GM12878 (cell line): ENCODE measurements around the gene GPR152. TPM values are rescaled to one million over a fixed set of nuclear protein-coding genes. Genes with fewer than 3 reads are reported as not detected.

Source experiments
- ATF7 ChIP-seq: fragments of 450-650 bp; IDR thresholded peaks from 2 replicates; pipeline ENCODE4 v1.6.1; 2016; ENCODE audit warnings: low read depth, mild to moderate bottlenecking
- CBX5 ChIP-seq: sonication (generic); IDR thresholded peaks from 2 replicates; pipeline ENCODE4 v1.6.1; 2016; ENCODE audit warnings: low read depth, moderate library complexity, mild to moderate bottlenecking, inconsistent platforms
- DPF2 ChIP-seq: fragments of 450-650 bp; IDR thresholded peaks from 2 replicates; pipeline ENCODE4 v1.6.1; 2017; ENCODE audit warnings: mild to moderate bottlenecking
- IKZF1 ChIP-seq: fragments of 450-650 bp; conservative IDR thresholded peaks from 2 replicates; pipeline ENCODE4 v1.6.1; 2017; ENCODE audit warnings: antibody characterized with exemption, mild to moderate bottlenecking
- IRF4 ChIP-seq: IDR thresholded peaks from 2 replicates; pipeline ENCODE4 v1.6.1; 2011; ENCODE audit warnings: low read depth, low read length
- KDM1A ChIP-seq: fragments of 200-600 bp; sonication (generic); IDR thresholded peaks from 2 replicates; pipeline ENCODE4 v1.6.1; 2016; ENCODE audit warnings: borderline replicate concordance
- LARP7 ChIP-seq: fragments of 450-650 bp; IDR thresholded peaks from 2 replicates; pipeline ENCODE4 v1.6.1; 2017; ENCODE audit warnings: mild to moderate bottlenecking
- NBN ChIP-seq: fragments of 450-650 bp; IDR thresholded peaks from 2 replicates; pipeline ENCODE4 v1.6.1; 2016
- NR2C1 ChIP-seq: fragments of 450-650 bp; IDR thresholded peaks from 2 replicates; pipeline ENCODE4 v1.6.1; 2017; ENCODE audit warnings: antibody characterized with exemption, mild to moderate bottlenecking, moderate library complexity
- POU2F2 ChIP-seq: IDR thresholded peaks from 3 replicates; pipeline ENCODE4 v1.6.1; 2011; ENCODE audit warnings: low read depth, mild to moderate bottlenecking, low read length, borderline replicate concordance
- SMARCA5 ChIP-seq: fragments of 450-650 bp; IDR thresholded peaks from 2 replicates; pipeline ENCODE4 v1.6.1; 2017; ENCODE audit warnings: mild to moderate bottlenecking
- SPI1 ChIP-seq: IDR thresholded peaks from 2 replicates; pipeline ENCODE4 v1.6.1; 2011; ENCODE audit warnings: low read depth, mild to moderate bottlenecking, low read length, moderate library complexity, borderline replicate concordance; ENCODE audit not compliant: insufficient read depth
- SREBF2 ChIP-seq: IDR thresholded peaks from 2 replicates; pipeline ENCODE4 v1.6.1; 2012; ENCODE audit warnings: mild to moderate bottlenecking, low read length
- SRF ChIP-seq, 2 experiments: IDR thresholded peaks; 2 replicates each; pipeline ENCODE4 v1.6.1; 2011; ENCODE audit warnings: low read depth in 2 of 2, low read length in 2 of 2, mild to moderate bottlenecking in 1 of 2, moderate library complexity in 1 of 2
- YBX1 ChIP-seq: fragments of 450-650 bp; IDR thresholded peaks from 2 replicates; pipeline ENCODE4 v1.6.1; 2016; ENCODE audit warnings: antibody characterized with exemption
- polyA plus RNA-seq, 11 experiments: library from polyadenylated mRNA; depleted of rRNA in 4 of 11; unstranded in 6 of 11; stranded (reverse) in 5 of 11; fragments of >200 nt; fragmentation: Nextera tagmentation in 4 of 11; fragmentation: Illumina TruSeq in 1 of 11; extraction: Ambion mirVana in 4 of 11; extraction: Trizol in 1 of 11; gene quantifications; 1 replicate in 1 of 11; 2 replicates in 10 of 11; pipeline versions ENCODE4 v1.2.1 to v1.2.3, GENCODE V29; 2011 to 2016; ENCODE audit warnings: inconsistent platforms in 2 of 11, missing spikeins in 2 of 11, low read depth in 1 of 11
- total RNA-seq, 4 experiments: library from RNA; depleted of rRNA in 3 of 4; stranded (reverse); fragments of >200 nt in 3 of 4; fragmentation: Illumina TruSeq in 1 of 4; extraction: Trizol in 1 of 4; gene quantifications; 2 replicates each; pipeline versions ENCODE4 v1.2.1 to v1.2.3, GENCODE V29; 2013 to 2021
- TF ChIP-seq, protein P1 (sequence below): fragments of 450-650 bp; IDR thresholded peaks from 2 replicates; pipeline ENCODE4 v1.6.1; 2017; ENCODE audit warnings: low read depth, mild to moderate bottlenecking, moderate library complexity
- TF ChIP-seq, protein P2 (sequence below): fragments of 150-350 bp; IDR thresholded peaks from 2 replicates; pipeline ENCODE4 v1.6.1; 2014; ENCODE audit warnings: mild to moderate bottlenecking, low read depth, low read length
- TF ChIP-seq, protein P3 (sequence below): IDR thresholded peaks from 2 replicates; pipeline ENCODE4 v1.6.1; 2012; ENCODE audit warnings: improper control_type of control experiment, low read depth, low read length; ENCODE audit not compliant: insufficient replicate concordance

Gene GPR152
- total and polyA plus RNA-seq, 10 of the 15 experiments (the other 5 are each of a cell fraction or from before 2014, with no cell fraction given) = not detected

DNA sequence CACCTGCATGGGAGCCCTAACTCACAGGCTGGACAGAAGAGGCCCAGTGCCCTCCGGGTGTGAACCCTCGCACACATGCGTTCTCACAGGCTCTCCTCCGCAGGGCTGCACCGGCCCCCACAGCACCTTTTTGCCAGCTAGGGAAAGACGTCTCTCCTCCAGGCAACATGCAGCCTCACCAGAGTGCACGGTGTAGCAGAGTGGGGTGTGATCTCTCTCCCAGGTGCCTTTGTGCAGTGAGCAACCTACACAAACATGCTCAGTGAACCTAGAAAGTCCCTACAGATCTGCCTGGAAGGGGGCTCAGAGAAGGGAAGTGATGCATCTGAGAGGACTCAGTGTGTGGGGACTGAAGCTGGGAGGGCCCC is 40.8 kb downstream of the GPR152 start (continued):
- TF ChIP-seq ATF7 (no peak), CBX5 (no peak), LARP7 (no peak), IRF4 (no peak), YBX1 (no peak), SPI1 (peak; percentile 55; the same call in 1 of the 2 replicates), KDM1A (no peak), IKZF1 (no peak), NBN (no peak), DPF2 (0 out of 2 replicates have a peak, but pooled peaks have one; percentile 25), POU2F2 (no peak; the same call in 2 of the 3 replicates), SMARCA5 (0 out of 2 replicates have a peak, but pooled peaks have one; percentile 52), NR2C1 (no peak), SREBF2 (no peak), SRF (IDR thresholded peaks at IDR 0.05; ENCODE audit: low read depth in 2 of 2, low read length in 2 of 2) (no peak)
- TF ChIP-seq, protein P1, sequence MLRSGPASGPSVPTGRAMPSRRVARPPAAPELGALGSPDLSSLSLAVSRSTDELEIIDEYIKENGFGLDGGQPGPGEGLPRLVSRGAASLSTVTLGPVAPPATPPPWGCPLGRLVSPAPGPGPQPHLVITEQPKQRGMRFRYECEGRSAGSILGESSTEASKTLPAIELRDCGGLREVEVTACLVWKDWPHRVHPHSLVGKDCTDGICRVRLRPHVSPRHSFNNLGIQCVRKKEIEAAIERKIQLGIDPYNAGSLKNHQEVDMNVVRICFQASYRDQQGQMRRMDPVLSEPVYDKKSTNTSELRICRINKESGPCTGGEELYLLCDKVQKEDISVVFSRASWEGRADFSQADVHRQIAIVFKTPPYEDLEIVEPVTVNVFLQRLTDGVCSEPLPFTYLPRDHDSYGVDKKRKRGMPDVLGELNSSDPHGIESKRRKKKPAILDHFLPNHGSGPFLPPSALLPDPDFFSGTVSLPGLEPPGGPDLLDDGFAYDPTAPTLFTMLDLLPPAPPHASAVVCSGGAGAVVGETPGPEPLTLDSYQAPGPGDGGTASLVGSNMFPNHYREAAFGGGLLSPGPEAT = 0 out of 2 replicates have a peak, but pooled peaks have one; percentile 19
- TF ChIP-seq, protein P2, sequence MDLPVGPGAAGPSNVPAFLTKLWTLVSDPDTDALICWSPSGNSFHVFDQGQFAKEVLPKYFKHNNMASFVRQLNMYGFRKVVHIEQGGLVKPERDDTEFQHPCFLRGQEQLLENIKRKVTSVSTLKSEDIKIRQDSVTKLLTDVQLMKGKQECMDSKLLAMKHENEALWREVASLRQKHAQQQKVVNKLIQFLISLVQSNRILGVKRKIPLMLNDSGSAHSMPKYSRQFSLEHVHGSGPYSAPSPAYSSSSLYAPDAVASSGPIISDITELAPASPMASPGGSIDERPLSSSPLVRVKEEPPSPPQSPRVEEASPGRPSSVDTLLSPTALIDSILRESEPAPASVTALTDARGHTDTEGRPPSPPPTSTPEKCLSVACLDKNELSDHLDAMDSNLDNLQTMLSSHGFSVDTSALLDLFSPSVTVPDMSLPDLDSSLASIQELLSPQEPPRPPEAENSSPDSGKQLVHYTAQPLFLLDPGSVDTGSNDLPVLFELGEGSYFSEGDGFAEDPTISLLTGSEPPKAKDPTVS = no peak
- TF ChIP-seq, protein P3, sequence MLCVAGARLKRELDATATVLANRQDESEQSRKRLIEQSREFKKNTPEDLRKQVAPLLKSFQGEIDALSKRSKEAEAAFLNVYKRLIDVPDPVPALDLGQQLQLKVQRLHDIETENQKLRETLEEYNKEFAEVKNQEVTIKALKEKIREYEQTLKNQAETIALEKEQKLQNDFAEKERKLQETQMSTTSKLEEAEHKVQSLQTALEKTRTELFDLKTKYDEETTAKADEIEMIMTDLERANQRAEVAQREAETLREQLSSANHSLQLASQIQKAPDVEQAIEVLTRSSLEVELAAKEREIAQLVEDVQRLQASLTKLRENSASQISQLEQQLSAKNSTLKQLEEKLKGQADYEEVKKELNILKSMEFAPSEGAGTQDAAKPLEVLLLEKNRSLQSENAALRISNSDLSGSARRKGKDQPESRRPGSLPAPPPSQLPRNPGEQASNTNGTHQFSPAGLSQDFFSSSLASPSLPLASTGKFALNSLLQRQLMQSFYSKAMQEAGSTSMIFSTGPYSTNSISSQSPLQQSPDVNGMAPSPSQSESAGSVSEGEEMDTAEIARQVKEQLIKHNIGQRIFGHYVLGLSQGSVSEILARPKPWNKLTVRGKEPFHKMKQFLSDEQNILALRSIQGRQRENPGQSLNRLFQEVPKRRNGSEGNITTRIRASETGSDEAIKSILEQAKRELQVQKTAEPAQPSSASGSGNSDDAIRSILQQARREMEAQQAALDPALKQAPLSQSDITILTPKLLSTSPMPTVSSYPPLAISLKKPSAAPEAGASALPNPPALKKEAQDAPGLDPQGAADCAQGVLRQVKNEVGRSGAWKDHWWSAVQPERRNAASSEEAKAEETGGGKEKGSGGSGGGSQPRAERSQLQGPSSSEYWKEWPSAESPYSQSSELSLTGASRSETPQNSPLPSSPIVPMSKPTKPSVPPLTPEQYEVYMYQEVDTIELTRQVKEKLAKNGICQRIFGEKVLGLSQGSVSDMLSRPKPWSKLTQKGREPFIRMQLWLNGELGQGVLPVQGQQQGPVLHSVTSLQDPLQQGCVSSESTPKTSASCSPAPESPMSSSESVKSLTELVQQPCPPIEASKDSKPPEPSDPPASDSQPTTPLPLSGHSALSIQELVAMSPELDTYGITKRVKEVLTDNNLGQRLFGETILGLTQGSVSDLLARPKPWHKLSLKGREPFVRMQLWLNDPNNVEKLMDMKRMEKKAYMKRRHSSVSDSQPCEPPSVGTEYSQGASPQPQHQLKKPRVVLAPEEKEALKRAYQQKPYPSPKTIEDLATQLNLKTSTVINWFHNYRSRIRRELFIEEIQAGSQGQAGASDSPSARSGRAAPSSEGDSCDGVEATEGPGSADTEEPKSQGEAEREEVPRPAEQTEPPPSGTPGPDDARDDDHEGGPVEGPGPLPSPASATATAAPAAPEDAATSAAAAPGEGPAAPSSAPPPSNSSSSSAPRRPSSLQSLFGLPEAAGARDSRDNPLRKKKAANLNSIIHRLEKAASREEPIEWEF = no peak
